Stimulated activated CD4-positive, alpha-beta T cell treated with anti-CD3 and anti-CD28 coated beads, TNF-alpha, amount 100 ng/mL, for 4 hours (primary cell): Measurements from ENCODE around the gene NDST1.

Experiments used
- DNase-seq, 3 experiments: peaks; one replicate each; pipeline ENCODE4 v3.0.0-alpha.2; 2020; ENCODE audit warnings: low read depth in 3 of 3

The NDST1 gene

DNA sequence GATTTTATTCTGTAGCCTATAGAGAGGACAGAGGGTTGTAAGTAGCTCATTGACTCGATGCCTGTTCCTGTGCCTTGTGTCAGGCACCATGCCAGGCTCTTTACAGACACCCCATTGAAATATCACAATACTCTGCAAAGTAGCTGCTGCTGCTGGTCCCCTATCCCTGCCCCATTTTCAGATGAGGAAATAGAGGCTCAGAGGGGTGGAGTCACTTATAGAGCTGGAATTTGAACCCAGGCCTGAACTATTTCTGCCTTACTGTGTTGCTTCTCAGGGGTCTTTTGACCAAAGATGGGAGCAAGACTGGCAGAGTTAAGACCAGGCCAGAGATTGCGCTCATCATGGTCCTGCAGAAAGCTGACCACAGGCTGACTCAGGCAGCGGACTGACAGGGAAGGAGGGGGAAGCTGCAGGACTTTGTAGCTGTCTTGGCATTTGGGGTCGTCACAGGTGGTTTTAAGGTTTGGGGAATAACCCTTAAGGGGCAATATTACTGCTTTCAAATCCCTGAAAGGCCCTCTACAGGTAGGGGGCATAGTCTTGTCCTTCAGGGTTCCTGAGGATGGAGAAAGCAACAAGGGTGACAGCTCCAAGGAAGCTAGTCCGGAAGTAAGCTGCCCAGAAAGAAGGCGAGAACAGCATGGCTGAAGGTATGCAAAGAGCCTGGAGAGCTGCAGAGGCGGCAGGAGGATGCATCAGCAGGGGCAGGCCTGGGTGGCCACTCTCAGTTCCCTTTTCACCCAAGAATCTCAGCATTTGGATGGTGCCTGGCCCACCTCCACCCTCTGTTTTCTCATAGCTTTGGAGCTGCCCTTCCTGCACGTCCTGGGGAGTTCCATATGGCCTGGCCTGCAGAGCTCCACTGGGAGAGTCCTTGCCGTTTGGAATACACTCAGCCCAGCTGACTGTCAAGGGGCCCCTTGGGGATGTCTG lies 18.3 kb upstream of the NDST1 start:
- DNase-seq: no peak

GRCh38 chr5:150490296-150490669 lies 17.6 kb upstream of the NDST1 start:
- DNase-seq: no peak

- no peak for DNase-seq
Observed at GRCh38 chr5:150490754-150491153, 17.2 kb upstream of the NDST1 start.

DNA sequence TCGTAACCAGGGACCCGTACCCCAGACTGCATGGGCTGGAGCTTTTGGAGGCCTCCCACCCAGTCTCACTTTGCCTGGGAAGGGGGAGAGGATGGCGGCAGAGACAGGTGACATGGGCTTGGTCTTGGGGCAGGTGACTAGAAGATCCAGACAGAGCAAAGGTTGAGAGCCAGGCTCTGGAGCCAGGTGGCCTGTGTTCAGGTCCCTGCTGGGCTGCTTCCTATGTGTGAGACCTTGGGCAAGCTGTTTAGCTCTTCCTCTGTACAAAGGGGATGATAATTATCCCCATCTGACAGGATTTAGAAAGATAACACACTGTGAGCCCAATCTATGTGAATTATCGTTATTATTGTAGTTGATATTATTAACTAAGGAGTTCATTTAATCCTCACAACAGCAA lies 16.1 kb upstream of the NDST1 start:
- no peak for DNase-seq

- DNase-seq: no peak
Observed at GRCh38 chr5:150492621-150493020, 15.3 kb upstream of the NDST1 start.

- DNase-seq: no peak
Observed at GRCh38 chr5:150496098-150496497, 11.8 kb upstream of the NDST1 start.

GRCh38 chr5:150496534-150496933 lies 11.4 kb upstream of the NDST1 start:
- DNase-seq: no peak

DNA sequence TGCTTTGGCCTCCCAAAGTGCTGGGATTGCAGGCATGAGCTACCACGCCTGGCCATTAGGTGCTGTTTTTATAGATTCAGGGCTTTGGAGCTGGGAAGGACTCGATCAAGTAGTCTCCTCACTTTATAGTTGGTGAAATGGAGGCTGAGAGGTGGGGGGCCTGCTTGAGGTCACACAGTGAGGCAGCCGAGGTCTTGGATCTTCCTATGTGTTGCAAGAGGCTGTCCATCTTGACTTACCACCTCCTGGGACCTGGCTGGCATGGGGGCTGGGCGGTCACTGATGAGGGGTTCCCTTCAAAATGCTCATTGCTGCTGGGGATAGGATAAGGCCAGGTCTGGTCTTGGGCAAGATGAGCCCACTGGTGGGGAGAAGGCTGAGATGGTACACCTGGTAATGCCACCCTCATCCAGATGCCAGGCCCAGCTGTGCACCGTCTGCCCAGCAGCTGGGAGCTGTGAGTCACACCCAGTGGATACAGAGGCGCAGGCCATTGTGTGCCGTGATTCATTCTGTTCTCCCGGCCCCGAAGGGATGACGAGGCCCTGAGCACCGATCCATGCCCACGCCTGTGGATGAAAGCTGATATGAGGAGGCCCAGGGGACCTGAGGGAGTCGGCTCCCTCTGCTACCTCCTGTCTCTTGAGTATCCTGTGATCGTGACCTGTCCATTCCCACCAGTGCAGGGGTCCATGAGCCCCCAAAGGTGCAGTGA lies 10.5 kb upstream of the NDST1 start:
- no peak for DNase-seq

GRCh38 chr5:150497989-150498317 lies 10.0 kb upstream of the NDST1 start:
- no peak for DNase-seq

GRCh38 chr5:150498501-150498900 lies 9.4 kb upstream of the NDST1 start:
- DNase-seq: no peak

DNA sequence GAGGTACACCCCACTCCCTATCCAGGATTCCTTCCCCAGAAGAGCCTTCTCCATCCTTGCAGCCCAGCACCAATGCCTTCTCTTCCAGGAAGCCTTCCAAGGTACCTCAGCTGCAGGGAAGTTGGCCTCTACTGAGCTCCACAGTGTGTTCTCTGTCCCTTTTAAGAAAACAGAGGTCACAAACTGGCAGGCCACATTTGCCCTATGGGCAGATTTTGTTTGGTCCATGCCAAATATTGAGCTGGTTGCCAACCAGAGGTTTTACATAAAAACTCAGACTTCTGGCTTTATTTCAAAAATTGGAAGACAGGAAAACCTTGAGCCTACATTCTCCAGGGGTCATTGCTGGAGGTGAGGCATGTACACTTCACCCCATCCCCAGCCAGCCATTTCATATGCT lies 9.0 kb upstream of the NDST1 start:
- DNase-seq: no peak

DNA sequence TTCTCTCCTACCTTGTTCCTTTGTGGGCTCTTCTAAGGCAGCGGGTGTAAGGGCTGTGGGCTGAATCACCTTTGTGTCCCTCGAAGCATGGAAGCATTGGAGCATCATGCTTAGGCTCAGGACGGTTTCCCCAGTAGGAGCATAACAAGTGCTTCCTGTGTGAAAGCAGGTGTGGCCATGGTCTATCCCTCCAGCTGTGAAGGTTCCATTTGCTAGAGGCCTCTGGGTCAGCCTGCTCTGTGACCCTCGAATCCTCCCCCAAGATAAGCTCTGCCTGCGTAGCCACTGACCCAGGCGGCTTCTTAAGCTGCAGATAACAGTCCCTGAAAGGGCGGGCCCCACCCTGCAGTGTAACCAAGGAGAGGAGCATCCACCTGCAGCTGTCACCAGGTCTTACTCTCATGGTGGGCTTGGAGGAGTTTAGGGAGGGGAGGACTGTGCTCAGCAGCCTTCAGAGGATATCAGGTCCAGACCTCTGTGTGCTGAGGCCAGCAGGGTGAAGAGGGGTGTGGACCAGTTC lies 8.4 kb upstream of the NDST1 start:
- no peak for DNase-seq

DNA sequence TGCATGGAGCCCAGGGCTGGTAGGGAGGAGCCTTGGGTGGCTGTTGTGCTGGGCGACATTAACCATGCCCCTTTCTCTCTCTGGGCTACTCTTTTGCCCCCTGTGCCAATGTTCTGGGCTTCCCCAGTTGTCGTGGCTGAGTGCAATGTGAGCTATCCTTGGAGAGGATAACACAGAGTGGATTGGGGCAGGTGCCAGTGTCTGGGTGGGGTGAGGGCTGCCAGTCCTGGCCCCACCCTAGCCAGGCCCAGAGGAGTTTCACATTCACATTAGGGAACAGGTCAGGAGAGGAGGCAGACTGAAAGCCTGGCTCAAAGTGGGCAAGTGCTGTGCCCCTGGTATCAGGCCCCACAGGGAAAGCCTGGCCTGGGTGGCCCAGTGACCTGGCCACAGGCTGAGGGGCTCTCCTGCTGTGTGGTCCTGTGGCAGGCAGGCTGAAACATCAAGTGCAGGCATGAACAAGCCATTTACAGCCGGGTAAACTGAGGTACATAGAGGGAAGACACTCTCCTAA lies 7.5 kb upstream of the NDST1 start:
- DNase-seq: no peak

- no peak for DNase-seq
Observed at GRCh38 chr5:150500905-150501304, 7.0 kb upstream of the NDST1 start.

DNA sequence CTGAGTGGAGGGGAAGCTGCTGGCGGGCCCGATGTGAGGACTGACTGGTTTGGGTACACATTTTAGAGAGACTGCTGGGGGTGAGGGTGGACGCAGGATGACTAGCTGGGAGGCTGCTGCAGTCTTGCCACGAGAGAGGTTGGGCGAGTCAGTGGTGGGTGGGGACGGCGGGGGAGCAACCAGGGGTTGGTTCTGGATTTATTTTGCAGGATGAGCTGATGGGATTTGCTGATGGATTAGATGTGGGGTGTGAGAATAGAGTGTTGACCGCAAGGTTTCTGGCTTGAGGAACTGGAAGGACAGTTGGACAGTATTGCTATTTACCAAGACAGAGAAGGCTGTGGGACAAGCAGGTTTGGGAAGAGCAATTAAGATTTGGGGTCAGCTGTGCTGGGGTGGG lies 5.8 kb upstream of the NDST1 start:
- DNase-seq: no peak

GRCh38 chr5:150502847-150503246 lies 5.1 kb upstream of the NDST1 start:
- no peak for DNase-seq

DNA sequence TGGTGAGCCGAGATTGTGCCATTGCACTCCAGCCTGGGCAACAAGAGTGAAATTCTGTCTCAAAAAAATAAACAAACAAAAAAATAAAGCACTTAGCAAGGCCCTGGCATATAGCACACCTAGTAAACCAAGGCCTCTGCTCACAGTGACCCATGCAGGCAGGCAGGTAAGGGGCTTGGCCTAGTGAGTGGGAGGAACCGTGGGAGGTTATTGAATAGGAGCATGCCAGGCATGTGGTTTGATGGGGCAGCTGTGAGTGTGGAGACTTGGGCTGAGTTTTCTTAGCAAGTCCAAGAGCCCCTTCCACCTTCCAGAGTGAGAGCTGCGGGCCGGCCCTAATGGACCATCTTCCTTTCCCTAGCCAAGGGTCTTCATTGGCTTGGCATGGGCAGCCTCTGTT lies 4.5 kb upstream of the NDST1 start:
- no peak for DNase-seq

DNA sequence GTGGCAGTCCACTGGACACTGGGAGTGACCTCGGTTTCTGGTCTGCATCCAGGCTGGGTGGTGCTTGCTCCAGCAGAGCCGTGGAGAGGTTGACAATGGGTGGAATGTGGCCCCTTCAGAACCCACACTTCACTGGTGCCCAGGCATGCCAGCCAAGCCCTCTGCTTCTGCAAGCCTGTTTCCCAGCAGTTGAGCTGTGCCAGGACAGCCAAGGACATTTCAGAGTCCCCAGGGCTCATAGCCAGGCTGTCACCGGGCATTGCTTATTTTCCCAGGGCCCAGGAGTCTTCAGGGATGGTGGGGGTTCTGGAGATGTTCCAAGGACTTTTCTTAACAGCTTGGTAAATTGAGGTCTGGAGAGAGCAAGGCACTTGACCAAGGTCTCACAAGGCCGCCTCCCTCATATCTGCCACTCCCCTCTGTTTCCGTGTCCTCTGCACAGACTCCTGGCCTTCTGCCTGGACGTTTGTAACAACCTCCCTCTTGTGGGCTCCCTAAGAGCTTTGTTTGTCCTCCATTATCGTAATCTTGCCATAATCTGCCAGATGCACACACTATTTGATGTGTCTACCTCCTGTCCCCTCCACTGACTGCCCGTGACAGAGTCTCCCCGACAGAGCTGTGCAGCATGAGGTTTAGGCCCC lies 3.8 kb upstream of the NDST1 start:
- no peak for DNase-seq

DNA sequence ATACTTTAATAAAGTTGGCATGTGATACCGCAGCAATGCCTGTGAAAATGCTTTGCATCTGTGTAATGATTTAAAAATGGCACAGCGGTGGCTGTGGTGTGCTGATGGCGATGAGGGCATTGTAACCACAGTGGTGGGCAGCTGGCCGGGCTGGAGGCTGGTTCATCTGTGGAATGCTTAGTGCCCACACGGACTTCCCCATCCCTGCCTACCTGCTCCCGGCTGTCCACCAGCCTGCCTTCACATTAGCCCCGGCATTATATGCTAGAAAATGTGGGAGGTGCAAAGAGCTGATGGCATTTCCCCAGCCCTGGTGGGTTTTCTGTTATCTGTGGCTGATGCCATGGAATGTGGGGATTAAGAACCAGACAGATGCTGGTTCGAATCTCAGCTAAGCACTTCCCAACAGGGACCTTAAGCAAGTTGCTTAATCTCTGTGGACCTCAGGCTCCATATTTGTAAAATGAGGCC lies 2.9 kb upstream of the NDST1 start:
- DNase-seq: no peak

GRCh38 chr5:150505816-150506215 lies 2.1 kb upstream of the NDST1 start:
- DNase-seq: no peak

DNA sequence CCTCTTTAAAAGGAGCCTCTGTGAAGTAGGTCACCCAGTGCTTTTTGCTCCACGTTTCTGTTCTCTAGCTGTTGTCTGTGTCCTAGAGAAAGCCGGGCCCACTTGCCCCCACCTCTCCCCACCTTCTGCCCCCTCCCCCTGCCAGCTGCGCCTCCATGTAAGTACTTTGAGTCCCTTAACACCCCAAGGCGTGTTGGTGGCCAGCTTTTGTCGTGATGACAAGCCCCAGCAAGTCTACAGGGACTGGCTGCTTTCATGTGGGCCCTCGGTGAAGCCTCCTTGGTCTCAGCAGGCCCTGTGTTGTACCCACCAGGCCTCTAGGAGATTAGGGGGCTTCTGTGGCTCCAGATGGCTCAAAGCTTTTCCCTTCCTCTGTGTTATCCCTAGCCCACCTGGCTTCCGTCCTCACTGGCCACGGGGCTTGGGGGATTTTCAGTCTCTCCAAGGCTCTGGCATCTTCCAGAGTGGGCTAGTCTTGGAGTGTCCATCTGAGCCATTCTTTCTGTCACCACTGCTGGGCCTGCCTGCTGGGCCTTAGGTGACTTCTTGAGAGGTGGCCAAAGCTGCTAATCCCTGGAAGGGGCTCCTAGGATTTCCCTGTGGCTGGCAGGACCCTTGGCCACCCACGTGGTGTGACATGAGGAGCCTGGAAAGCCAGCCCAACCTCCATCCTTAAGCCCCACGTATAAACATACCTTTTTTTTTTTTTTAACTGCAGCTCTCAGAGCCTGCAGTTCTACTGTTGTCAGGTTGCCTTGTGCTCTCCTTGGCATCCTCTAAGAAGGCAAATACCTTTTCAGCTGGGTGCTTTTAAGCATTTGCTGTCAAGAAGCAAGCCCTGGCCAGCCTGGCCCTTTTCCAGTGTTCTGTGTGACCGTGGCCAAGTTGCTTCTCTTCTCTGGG lies 1.1 kb upstream of the NDST1 start:
- DNase-seq: no peak
